ENCODE measurements around the gene RAB11A. TPM values are rescaled to one million over a fixed set of nuclear protein-coding genes. Genes with fewer than 3 reads are reported as not detected.

RAB11A gene
- total RNA-seq, 1 experiment from 2014 or later, result 271 TPM

DNA sequence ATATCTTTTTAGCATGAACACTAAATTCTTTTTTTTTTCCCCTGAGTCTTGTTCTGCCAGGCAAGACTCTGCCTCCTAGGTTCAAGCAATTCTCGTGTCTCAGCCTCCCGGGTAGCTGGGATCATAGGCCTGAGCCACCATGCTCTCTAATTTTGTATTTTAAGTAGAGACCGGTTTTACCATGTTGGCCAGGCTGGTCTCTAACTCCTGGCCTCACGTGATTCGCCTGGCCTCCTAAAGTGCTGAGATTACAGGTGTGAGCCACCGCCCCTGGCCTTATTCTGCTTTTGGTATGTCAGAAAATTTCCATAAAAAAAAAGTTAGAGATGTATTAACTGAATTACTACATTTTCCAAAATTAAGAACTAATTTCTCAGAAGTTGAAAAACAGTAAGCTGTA lies 14.3 kb downstream of the RAB11A start:
- DNase-seq (ENCODE audit: low spot score), result no peak

DNA sequence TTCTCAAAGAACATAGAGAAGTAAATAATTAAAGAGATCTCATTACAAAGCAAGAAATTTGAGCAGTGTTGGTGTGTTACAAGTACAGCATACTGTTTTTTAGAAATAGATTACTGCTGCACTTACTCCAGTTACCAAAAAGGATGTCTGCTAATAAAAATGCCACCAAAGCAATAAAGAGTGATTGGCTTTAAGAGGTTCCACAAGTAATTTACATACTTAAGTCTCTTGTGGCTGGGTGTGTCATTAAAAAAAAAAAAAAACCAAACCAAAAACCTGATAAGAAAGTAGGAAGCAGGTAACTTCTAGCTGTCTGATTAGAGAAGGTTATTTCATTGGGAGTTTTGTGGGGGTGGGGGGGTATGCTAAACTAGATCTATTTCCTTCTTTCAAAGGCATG lies 15.2 kb downstream of the RAB11A start:
- no peak for DNase-seq (ENCODE audit: low spot score)

DNA sequence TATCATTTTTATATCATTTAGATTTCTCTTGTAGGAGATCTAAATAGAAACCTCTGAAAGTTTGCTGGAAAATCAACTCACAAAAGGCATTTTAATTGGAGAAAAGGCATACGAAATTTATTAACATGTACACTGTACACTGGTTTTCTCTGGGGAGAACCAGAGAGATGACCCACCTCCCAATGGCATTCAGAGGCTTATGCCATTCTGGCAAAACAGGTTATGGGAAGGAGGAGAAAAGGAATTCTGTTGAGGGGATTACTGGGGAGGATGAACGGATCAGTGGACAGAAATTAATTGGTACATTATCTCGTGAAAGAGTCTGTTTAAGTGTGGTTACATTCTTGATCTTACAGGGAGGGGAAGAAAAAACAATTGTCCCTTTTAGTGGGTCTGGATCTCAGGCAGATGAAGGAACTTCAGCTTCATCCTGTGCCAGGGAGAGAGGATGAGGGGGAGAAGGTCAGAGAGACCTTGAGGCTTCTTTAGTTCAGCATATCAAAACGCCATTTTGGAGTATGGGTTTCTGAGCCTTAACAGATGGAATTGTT lies 16.5 kb downstream of the RAB11A start:
- no peak for DNase-seq (ENCODE audit: low spot score)

DNA sequence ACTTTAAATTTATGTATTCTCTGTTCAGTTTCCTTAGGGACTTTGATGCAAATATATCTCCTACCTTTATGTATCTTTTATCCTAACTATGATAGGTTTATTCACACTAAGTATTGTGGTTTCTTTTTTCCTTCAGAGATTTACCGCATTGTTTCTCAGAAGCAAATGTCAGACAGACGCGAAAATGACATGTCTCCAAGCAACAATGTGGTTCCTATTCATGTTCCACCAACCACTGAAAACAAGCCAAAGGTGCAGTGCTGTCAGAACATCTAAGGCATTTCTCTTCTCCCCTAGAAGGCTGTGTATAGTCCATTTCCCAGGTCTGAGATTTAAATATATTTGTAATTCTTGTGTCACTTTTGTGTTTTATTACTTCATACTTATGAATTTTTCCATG lies 18.3 kb downstream of the RAB11A start:
- DNase-seq (ENCODE audit: low spot score), result no peak

DNA sequence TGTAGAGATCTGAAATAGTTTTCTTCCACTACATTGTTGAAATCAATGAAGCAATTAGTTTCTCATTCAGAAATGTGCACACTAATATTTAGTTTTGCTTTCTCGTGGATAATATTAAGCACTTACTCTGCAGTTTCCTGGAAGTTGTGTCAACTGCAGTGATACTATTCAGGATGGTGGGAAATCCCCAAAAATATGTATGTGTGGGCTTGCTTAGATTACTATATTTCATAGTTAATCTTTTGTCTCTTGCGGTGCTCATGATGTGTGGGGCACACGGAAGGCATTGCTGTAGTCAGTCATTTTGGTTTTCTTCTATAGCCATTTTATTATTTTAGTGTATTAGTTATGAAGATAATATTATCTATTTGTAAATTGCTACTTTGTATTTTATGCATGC lies 19.7 kb downstream of the RAB11A start:
- DNase-seq (ENCODE audit: low spot score), result no peak

DNA sequence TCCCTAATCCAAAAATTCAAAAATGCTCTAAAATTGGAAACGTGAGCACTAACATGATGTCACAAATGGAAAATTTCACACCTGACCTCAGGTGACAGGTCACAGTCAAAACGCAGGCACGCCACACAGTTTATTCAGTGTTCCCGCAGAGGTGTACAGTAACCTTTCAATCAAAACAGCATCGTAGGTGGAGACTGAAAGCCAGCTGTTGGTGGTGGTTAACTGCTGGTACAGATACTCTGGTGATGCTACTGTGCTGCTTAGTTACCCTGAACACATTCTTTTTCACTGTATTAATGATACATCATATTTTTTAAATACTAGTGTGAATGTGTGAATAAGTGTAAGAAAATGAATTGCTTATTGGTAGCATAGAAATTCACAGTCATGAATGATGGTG lies 23.8 kb downstream of the RAB11A start:
- DNase-seq (ENCODE audit: low spot score), result no peak

DNA sequence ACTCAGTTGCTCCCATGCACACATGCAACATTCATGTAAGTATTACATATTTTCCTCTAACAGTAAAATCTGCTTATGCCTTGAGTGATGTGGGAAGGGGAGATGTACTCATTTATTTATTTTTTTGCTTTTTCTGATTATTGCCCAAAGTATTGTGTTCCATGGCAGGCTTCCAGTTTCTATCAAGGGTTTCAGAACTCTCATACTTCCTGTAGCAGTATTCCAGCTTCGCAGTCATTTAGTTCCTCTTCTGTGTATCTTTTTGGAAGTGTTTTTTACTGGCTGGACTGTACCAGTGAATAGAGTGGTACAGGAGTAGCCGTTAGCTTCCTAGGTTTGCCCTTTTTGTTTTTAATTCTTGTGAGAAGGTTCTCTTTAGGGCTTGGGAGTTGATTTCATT lies 26.9 kb downstream of the RAB11A start:
- no peak for DNase-seq (ENCODE audit: low spot score)

DNA sequence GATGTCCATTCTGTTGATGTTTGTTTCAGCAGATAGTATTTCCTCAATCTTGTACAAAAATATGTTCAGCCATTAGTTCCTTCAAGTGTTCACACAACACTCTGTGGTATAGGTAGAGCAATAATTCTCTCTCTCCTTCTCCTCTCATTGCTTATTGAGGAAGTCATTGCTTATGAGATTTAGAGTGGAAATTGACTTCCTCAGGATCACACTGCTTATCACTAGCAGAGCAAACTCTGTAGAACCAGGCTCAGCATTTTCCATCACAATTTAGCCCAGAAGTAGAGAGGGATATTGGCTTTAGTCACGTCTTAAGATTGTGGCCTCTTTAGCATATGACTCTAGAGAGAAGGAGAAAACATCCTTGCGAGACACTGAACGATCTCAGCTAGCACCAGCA lies 31.2 kb downstream of the RAB11A start:
- no peak for DNase-seq (ENCODE audit: low spot score)

DNA sequence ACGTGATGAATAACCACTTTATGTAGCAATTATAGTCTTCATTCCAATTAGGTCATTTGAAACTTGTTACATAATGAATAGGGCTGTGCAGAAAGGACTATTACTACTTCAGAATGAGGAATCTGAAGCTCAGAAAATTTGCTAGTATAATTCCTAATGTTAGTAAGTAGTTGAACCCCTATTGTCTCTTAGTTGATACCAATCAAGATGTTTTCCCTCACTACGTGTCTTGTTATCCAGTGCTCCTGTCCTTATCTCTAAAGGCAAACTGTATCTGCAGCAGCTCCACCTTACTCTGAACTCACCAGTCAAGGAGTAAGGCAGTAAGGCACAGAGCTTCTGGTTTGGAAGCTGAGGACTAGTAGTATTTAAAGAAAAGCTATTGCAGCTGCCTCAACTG lies 32.0 kb downstream of the RAB11A start:
- no peak for DNase-seq (ENCODE audit: low spot score)

DNA sequence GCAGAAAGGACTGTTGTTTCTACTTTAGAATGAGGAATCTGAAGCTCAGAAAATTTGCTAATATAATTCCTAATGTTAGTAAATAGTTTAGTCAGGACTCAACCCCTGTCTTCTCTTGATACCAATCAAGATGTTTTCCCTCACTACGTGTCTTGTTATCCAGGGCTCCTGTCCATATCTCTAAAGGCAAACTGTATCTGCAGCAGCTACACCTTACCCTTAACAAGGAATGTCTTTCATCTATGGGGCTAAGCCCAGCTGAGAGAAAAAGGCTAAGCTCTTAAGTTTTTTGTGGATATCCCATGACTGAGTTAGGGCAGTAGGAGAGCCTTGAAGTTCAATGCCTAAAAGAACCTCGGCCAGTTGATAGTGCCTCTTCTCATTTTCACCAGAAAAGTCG lies 32.5 kb downstream of the RAB11A start:
- no peak for DNase-seq (ENCODE audit: low spot score)

DNA sequence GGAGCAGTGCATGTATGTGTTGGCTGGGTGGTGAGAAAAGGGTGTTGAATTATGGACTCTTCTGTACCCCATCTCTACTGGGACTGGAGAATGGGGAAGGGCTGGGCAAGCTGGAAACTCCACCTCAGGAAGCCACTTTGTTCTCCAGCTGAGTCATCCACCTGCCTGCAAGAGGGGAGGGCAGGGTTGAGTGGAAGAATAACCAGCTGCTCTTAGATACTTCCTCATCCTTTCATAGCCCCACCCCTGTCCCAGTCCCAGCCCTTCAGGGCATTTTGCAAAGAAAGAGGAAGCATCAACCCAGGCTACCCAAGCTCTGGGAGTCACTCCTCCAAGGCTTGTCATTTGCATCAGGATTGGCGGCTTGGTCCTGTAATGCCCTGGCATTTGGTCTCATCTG lies 33.1 kb downstream of the RAB11A start:
- DNase-seq (ENCODE audit: low spot score), result peak; percentile 66

DNA sequence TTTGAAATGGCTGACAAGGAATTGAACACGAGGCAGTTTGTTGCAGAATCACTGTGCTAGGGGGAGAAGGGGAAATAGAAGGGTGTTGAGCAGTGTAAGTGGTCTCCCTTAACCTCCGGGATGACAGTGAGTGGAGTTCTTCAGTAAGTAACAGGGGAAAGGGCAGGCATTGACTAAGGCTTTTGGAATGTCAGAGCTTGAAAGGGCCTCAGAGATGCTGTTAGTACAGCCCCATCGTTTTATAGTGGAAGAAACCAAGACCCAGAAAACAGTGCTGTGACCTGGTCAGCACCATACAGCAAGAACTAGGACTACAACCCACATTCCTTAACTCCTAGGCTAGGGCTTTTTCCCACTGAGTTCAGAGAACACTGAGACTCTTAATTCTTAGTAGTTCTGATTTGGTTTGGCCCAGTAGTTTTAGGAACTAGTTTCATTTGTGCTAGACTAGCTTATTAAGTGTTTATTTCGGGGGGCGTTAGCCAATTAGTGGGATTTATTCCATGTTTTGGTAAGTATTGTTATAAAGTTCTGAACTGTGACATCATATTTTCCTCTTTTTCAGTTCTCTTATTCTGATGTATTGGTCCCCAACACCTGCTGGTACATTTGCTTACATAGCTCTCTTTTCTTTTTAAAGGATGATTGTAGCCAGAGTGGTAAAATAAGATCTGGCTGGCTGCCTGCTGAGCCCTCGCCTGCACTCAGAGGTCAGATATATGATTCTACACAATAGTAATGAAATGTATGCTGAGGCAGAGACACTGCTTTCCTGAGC lies 34.2 kb downstream of the RAB11A start:
- DNase-seq (ENCODE audit: low spot score), result peak; percentile 14

DNA sequence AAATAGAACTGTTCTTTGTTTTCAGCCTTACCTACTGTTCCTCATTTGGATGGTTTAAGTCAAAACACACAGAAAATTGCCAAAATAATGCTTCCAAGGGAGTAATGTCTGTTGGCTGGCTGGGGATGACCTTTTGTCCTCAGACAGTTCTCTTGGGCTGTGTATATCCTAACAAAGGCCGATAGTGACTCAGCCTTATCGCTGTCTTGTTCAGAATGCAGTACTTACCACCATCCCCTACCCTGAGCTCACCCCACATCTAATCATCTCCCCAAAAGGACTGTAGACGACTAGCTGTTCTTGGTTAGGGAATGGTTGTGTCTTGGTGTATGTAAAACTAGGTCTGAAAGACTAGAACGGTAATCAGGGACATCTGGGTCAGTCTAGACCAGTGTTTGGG lies 35.0 kb downstream of the RAB11A start:
- no peak for DNase-seq (ENCODE audit: low spot score)

DNA sequence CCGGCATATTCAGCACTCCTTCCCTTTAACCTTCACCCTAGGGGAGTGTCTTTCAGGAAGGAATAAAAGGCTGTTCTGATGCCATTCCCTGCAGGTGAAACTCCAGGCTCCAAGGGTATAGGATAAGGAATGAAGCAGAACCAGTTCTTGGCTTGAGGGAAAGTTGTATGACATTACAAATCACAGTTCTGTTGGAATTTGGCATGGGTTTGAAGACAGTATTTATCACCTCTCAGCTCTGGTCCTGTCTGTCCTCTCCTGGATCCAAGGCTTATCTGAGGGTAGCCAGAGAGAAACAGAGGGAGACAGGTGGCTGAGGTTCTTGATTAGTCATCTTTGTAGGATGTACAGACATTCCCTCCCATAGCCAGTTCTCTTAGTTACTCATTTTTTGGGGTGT lies 37.1 kb downstream of the RAB11A start:
- DNase-seq (ENCODE audit: low spot score), result no peak

DNA sequence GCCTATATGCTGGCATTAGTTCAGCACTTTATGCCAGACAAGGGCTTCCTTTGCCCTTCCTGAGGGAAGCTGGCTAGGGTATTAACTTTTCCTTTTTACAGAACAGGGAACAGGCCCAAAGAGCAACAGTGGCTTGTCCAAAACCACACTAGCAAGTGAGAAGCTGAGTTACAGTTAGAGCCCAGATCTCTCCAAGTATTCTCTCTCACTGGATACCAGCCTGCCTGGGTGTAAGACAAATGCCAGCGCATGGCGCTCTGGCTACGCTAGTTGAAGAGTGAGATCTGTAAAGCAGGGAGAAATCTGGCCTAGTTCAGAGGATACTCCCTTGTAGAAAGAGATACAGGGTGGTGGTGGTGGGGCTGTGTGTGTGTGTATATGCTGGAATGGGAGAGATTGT lies 38.4 kb downstream of the RAB11A start:
- DNase-seq (ENCODE audit: low spot score), result no peak

DNA sequence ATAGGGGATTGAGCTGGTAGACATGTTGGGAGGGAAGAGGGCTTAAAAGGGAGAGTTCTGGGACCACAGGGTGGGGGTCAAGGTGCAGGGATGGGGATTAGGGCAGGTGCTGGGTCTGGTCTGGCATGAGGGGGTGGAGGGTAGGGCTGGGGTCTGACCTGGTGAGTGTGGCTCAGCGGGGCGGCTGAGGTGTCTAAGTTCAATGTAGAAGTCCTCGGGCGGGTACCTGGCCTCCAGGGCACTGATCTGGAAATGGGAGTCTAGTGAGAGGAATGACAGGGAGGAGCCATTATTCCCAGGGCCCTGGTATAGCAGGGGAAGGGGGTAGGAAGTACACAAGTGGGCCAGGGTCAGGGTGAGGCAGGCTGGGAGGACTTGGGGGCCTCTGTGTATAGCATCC lies 39.6 kb downstream of the RAB11A start:
- no peak for DNase-seq (ENCODE audit: low spot score)

DNA sequence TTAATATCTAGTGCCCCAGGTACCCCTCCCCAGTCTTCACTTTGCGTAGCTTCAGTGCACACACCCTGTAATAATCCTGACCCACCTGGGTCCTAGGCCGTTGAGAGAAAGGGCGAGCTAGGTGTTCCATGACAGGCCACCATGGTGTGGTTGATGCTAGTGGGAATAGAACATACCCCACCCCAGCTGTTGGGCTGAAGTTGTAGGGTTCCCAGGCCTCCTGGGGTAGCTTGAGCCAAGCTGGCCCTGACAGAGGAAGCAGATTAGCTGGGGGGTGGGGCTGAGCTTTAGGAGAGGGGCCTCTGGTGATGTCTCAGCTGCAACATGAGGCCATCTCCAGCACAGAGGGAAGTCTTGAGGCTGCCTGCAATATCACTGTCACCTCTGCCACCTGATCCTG lies 40.5 kb downstream of the RAB11A start:
- DNase-seq (ENCODE audit: low spot score), result no peak

DNA sequence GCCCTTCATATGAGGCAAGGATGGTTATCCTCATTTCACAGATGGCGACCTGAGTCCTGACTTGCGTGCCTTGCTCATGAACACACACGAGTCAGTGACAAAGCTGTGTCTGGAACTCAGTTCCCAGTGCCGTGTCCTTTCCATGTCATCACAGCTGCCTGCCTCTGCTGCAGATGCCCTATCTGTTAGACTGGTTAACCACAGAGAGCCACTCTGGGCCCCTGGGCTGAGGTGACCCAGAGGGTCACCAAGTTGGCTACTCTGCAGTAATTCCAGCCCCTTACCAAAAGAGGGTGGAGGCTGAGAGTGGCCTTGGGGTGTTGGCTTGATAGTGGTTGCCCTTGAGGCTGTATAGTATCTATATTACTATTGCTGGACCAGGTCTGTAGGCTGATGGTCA lies 41.0 kb downstream of the RAB11A start:
- no peak for DNase-seq (ENCODE audit: low spot score)

DNA sequence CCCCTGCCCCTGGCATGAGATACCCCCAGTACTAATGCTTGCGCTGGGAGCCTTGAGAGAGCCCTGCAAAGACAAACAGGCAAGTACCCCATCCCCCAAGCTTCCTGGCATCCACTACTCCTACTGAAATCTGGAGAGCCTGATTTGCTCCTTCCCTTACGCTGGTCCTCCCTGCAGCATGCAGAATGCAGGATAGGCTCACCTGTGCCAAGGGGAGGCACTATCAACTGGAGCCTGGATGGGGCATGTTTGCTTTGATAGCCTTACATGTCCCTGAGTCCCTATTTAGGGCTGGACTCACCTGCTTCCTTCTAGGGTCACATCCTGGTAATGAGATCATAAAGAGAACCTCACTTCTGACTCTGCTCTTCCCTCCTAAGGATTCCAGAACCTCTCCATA lies 42.9 kb downstream of the RAB11A start:
- DNase-seq (ENCODE audit: low spot score), result no peak

DNA sequence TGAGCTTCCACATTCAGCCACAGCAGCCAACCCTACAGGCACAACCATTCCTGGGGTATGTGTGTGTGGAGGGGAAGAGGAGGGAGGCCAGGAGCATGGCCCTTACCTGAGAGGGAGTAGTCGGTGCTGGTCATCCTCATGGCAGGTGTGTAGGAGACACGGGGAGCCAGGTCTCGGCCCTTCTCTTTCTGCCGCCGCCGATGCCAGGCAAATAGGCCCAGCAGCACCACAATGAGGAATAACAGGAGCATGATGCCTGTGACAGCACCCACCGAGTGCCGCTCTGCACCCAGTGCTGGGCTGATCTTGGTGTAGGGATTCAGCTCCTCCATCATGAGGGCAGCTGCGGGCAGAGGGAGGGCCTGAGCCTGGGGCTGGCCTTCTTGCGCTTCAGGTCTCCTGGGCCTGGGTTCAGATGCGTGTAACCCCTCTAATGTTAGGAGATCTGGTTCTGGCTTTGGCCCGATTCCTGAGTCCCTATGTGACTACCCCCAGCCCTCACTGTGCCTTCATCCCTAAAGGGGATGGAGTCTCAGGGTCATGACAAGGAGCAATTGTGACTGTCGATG lies 44.4 kb downstream of the RAB11A start:
- no peak for DNase-seq (ENCODE audit: low spot score)

DNA sequence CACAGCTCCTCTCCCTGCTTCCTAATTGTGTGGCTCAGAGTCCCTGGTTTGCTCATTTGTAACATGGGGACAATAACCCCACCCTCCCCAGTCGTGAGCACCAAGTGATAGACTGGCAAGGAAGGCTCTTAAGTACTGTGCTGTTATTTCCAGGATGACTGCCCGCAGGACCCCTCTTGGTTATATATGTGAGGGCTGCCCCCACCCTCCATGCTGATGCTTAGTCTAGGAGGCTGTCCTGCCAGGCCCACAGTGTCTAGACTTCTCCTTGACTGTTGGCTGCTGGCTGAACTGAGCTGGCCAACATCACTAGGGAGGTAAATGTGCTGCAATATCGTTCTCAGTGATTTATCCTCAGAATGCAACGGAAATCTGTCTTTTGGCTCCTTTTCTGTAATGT lies 45.1 kb downstream of the RAB11A start:
- DNase-seq (ENCODE audit: low spot score), result no peak

DNA sequence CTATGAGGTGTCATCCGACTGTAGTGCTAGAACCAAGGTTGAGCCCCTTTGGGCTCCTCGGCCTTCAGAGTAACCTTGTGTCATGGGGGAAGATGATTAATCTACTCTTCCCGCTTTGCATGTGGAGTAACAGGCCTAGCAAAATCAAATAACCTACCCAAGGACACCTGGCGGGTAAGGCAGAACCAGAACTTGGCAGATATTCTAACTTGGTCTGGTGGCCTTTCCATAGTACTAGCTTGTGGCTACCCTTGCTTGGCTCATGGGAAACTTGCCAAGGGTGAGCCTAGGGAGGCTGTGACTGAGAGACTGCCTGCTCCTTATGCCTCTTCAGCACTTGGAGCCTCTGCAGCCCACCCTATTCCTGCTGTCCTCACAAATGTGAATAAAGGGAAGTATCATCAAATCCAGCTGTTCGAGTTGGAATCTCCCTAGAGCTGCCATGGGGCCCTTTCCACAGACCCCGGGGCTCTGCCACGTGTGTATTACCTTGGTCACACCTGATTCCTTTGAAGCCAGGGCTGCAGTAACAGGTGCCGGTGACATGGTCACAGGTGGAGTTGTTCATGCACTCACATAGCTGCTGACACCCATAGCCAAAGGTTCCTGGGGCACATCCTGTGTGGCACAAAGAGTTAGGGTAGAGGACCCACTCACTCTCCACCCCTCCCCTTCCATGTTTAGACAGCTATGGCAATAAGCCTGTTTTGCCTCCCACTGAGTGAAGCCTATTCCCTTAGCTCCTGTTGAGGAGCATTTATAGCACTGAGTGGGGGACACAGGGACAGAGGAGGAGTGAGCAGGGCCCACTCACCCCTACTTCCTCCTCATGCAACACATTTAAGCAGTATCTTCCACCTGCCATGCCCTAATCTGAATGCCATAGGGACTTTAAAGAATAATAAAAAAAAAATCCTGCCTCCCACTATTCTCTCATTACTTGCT lies 46.0 kb downstream of the RAB11A start:
- DNase-seq (ENCODE audit: low spot score), result no peak

All from A172 (cell line).